Right lobe of liver (tissue), 4 donors: ENCODE measurements around the gene TVP23C.

Experiments
- POLR2A ChIP-seq: fragments of 450-650 bp; IDR thresholded peaks from one replicate; pipeline ENCODE4 v1.6.1; 2017; ENCODE audit warnings: antibody characterized with exemption, mild to moderate bottlenecking
- TF ChIP-seq, protein P1 (sequence below), 4 donors: fragments of 200-600 bp in 3 of 4; fragments of 450-650 bp in 1 of 4; IDR thresholded peaks; one replicate each; pipeline versions ENCODE4 v1.5.1 to v1.8.0; 2016 to 2022; ENCODE audit warnings: antibody characterized with exemption in 4 of 4, mild to moderate bottlenecking in 2 of 4
- donor health status: DM: no; HTN: no; CAD: no.
- donor health status: DM: no; HTN: no; CAD: no.
- donor health status: DM: no; HTN: yes; CAD: no.

DNA sequence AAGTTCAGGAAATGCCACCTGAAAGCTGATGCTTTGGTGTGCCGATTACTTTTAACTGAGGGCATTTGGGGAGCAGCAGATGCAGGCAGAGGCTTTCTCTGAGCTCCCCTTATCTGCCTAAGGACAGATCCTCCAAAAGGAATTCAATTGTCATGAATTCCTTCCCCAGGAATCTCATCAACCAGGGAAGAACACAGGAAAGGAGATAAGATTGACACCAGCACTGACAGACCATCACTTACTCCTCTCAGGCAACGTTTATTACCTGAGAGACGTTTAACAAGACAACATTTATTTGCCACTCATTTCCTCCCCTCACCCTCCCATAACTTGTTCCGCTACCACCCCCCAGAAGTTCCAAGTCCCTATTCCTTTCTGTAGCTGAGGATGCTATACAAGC is 78.2 kb downstream of the TVP23C start:
- TF ChIP-seq, protein P1, sequence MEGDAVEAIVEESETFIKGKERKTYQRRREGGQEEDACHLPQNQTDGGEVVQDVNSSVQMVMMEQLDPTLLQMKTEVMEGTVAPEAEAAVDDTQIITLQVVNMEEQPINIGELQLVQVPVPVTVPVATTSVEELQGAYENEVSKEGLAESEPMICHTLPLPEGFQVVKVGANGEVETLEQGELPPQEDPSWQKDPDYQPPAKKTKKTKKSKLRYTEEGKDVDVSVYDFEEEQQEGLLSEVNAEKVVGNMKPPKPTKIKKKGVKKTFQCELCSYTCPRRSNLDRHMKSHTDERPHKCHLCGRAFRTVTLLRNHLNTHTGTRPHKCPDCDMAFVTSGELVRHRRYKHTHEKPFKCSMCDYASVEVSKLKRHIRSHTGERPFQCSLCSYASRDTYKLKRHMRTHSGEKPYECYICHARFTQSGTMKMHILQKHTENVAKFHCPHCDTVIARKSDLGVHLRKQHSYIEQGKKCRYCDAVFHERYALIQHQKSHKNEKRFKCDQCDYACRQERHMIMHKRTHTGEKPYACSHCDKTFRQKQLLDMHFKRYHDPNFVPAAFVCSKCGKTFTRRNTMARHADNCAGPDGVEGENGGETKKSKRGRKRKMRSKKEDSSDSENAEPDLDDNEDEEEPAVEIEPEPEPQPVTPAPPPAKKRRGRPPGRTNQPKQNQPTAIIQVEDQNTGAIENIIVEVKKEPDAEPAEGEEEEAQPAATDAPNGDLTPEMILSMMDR (IDR thresholded peaks at IDR 0.05), result no peak
- TF ChIP-seq POLR2A, result no peak
